ENCODE results near the gene NEK7. TPM values are rescaled to one million over a fixed set of nuclear protein-coding genes. Genes with fewer than 3 reads are reported as not detected.

NEK7 gene
- total and polyA plus RNA-seq, 2 of the 4 experiments (the other 2 are of a cell fraction) = 89.0 to 467 TPM

DNA sequence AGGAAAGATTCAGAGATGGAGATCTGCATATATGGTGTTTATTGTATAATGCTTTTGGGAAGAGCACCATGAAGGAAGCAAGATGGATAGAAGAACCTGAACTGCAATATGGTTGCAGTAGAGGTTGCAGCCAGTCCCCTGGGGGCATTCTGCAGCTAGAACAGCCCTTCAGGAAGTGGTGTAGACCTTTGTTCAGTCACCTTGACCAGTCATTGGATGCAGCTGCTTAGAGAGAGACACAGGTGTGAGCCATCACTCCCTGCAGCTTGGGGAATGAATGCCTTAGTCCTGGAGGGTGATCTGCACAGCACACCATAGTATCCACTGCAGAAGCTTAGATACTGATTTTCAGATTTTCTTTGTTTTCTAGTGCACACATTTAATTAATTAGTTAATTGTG lies 42.3 kb downstream of the NEK7 start:
- Histone ChIP-seq H3K27ac (ENCODE audit: insufficient read depth, low read length) (no peak overlapping the region), H2BK120ac (ENCODE audit: low read depth, low read length) (no peak overlapping the region), H3K36me3 (ENCODE audit: control insufficient read depth, insufficient read depth, low read length) (no peaks in the 10 kb centered on the region), H4K91ac (ENCODE audit: insufficient read depth, low read depth, low read length) (no peak overlapping the region), H3K4me2 (ENCODE audit: low read depth, low read length) (no peak overlapping the region), H3K4me3 (ENCODE audit: insufficient read depth, low read depth, low read length) (no peak overlapping the region), H4K8ac (ENCODE audit: low read depth in 2 of 2, low read length in 2 of 2) (no peak overlapping the region), H3K79me1 (ENCODE audit: low read depth in 1 of 2, low read length in 2 of 2) (peaks cover 29 to 62% of the 10 kb centered on the region in 2 experiments), H2BK15ac (ENCODE audit: low read depth, low read length) (no peak overlapping the region), H3K27me3 (ENCODE audit: control insufficient read depth, insufficient read depth, low read length) (no peaks in the 10 kb centered on the region), H3K9ac (ENCODE audit: low read depth, low read length) (no peak overlapping the region), H2AK9ac (replicated peaks; ENCODE audit: low read depth, low read length, poor library complexity) (no peak overlapping the region), H3K23ac (ENCODE audit: low read depth, low read length) (0 out of 2 replicates have a peak overlapping the region, but pooled peaks have one; percentile 17), H2BK20ac (ENCODE audit: low read depth, low read length) (no peak overlapping the region), H3K56ac (ENCODE audit: extremely low read depth, insufficient read depth, low read length) (no peak overlapping the region), H3K4ac (ENCODE audit: low read depth, low read length) (no peak overlapping the region), H4K20me1 (ENCODE audit: insufficient read depth, low read length) (peaks cover 31% of the 10 kb centered on the region), H3K9me1 (ENCODE audit: insufficient read depth, low read length) (peaks cover 9% of the 10 kb centered on the region; the same call in 1 of the 2 replicates), H2AK5ac (ENCODE audit: low read depth, low read length) (no peak overlapping the region), H3K9me3 (ENCODE audit: control insufficient read depth, insufficient read depth, low read length) (no peaks in the 10 kb centered on the region), H3K4me1 (ENCODE audit: control insufficient read depth, insufficient read depth, low read length) (peaks cover 5% of the 10 kb centered on the region), H2AFZ (replicated peaks; ENCODE audit: low read length, poor library complexity) (no peak overlapping the region), H4K5ac (ENCODE audit: low read depth, low read length) (0 out of 2 replicates have a peak overlapping the region, but pooled peaks have one; percentile 51), H2BK5ac (ENCODE audit: low read depth, low read length, poor library complexity, severe bottlenecking) (no peak overlapping the region), H3K14ac (replicated peaks; ENCODE audit: low read depth, low read length) (no peak overlapping the region), H3K18ac (ENCODE audit: low read depth, low read length) (no peak overlapping the region)
- dilution Hi-C loops (cut with HindIII; ENCODE audit: low sequenced_read_pairs, unreplicated experiment) = no loop called here
- ChIA-PET CTCF (interaction anchor here (0.5 kb wide), 1 partner anchor 331 kb away, joined by 3 read pairs; no protein-coding TSS in a partner anchor), POLR2A (ENCODE audit: unreplicated experiment) (no interaction called here)
- no TSS peak for BruUV-seq (replicated peaks)
- ATAC-seq (ENCODE audit: low read depth) (no peak), DNase-seq (no peak)
- intact Hi-C loops (cut with micrococcal nuclease) = no loop called here
- in situ Hi-C loops (cut with MboI; ENCODE audit: low sequenced_read_pairs) = no loop called here
- TF ChIP-seq USF2 (IDR thresholded peaks at IDR 0.05; ENCODE audit: low read depth, low read length) = no peak
